ENCODE data around the gene CABP1. TPM values are rescaled to one million over a fixed set of nuclear protein-coding genes. Genes with fewer than 3 reads are reported as not detected.

CABP1 gene
- total RNA-seq, 1 donor from 2014 or later: 0.27 TPM

DNA sequence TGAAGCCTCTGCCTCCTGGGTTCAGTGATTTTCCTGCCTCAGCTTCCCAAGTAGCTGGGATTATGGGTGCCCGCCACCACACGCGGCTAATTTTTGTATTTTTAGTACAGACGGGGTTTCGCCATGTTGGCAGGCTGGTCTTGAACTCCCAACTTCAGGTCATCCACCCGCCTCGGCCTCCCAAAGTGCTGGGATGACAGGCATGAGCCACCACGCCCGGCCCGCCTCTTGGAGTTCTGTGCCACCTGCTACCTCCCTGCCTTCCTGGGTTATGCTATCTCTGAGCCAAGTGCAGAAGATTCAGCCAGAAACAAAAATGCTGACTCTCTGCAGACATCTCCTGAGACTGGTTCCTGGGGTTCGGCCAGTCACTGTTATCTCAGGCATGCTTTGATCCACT is 13.2 kb downstream of the CABP1 start:
- no peak for DNase-seq
- ATAC-seq (ENCODE audit: low read depth): no peak
- TF ChIP-seq, protein P1, sequence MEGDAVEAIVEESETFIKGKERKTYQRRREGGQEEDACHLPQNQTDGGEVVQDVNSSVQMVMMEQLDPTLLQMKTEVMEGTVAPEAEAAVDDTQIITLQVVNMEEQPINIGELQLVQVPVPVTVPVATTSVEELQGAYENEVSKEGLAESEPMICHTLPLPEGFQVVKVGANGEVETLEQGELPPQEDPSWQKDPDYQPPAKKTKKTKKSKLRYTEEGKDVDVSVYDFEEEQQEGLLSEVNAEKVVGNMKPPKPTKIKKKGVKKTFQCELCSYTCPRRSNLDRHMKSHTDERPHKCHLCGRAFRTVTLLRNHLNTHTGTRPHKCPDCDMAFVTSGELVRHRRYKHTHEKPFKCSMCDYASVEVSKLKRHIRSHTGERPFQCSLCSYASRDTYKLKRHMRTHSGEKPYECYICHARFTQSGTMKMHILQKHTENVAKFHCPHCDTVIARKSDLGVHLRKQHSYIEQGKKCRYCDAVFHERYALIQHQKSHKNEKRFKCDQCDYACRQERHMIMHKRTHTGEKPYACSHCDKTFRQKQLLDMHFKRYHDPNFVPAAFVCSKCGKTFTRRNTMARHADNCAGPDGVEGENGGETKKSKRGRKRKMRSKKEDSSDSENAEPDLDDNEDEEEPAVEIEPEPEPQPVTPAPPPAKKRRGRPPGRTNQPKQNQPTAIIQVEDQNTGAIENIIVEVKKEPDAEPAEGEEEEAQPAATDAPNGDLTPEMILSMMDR (IDR thresholded peaks at IDR 0.05): no peak
- peaks cover 35% of the 10 kb centered on the region for H3K27me3 Mint-ChIP-seq
- intact Hi-C loops (cut with micrococcal nuclease): no loop called here
- H3K27ac Mint-ChIP-seq: no peak overlapping the region
- H3K4me1 Mint-ChIP-seq: peaks cover 13% of the 10 kb centered on the region
- POLR2A ChIA-PET: no interaction called here
- H3K4me3 Mint-ChIP-seq: no peak overlapping the region
- CTCF ChIA-PET: interaction anchor here (1.3 kb wide), 1 partner anchor 37 kb away, joined by 4 read pairs; no protein-coding TSS in a partner anchor
- H3K9me3 Mint-ChIP-seq: no peaks in the 10 kb centered on the region
- H3K36me3 Mint-ChIP-seq (ENCODE audit: low read depth): no peaks in the 10 kb centered on the region

DNA sequence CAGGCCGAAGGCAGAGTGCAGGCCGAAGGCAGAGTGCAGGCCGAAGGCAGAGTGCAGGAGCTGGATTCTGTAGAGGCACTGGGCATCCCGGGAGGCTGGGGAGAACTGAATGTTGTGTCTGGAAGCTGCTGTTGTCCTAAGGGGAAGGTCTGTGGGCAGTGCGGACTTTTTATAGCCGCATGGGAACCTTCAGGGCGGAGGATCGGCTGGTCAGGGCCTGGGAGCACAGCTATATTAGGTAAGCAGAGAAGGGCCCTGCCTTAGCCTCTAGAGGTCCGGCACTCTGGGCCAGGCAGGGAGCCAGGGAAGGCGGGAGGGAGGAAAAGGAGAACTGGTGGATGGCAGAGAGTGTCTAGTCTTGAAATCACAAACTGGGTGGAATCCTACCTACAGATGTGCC is 14.2 kb downstream of the CABP1 start:
- peaks cover 27% of the 10 kb centered on the region for H3K27me3 Mint-ChIP-seq
- H3K27ac Mint-ChIP-seq: no peak overlapping the region
- POLR2A ChIA-PET: no interaction called here

DNA sequence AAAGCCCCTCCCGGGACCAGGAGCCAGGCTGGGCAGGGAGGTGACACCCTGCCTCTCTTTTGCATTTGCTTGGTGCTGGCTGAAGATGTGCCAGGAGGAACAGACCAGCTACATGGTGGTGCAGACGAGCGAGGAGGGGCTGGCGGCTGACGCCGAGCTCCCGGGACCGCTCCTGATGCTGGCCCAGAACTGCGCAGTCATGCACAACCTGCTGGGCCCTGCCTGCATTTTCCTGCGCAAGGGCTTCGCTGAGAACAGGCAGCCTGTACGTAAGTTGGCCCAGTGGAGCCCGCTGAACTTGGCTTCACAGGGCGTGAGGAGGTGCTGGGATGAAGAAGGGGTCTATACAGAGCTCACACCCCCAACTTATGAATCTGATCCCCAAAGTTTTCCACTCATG is 15.6 kb downstream of the CABP1 start:
- no peaks in the 10 kb centered on the region for H3K36me3 Mint-ChIP-seq (ENCODE audit: low read depth)
- no peak overlapping the region for H3K27ac Mint-ChIP-seq
- POLR2A ChIA-PET: interaction anchor here (0.9 kb wide), 1 partner anchor 31 kb away, joined by 3 read pairs; the partner anchor contains the start of gene MLEC
- peaks cover 16% of the 10 kb centered on the region for H3K27me3 Mint-ChIP-seq
- TF ChIP-seq, protein P1 (IDR thresholded peaks at IDR 0.05): no peak
- H3K9me3 Mint-ChIP-seq: no peaks in the 10 kb centered on the region
- CTCF ChIA-PET: interaction anchor here (2.2 kb wide), 1 partner anchor 9 kb away, joined by 9 read pairs; no protein-coding TSS in a partner anchor
- ATAC-seq (ENCODE audit: low read depth) (no peak), DNase-seq (no peak)
- no peak overlapping the region for H3K4me3 Mint-ChIP-seq
- intact Hi-C loops (cut with micrococcal nuclease): no loop called here
- no peaks in the 10 kb centered on the region for H3K4me1 Mint-ChIP-seq

More for the DNA sequence above, 14.2 kb downstream of the CABP1 start:
- CTCF ChIA-PET: interaction anchor here (0.6 kb wide), 1 partner anchor 290 kb away, joined by 3 read pairs; no protein-coding TSS in a partner anchor
- intact Hi-C loops (cut with micrococcal nuclease): no loop called here
- ATAC-seq (ENCODE audit: low read depth) (no peak), DNase-seq (no peak)
- Mint-ChIP-seq H3K4me1 (peaks cover 2% of the 10 kb centered on the region), H3K9me3 (no peaks in the 10 kb centered on the region), H3K36me3 (ENCODE audit: low read depth) (no peaks in the 10 kb centered on the region), H3K4me3 (no peak overlapping the region)
- TF ChIP-seq, protein P1 (IDR thresholded peaks at IDR 0.05): no peak

DNA sequence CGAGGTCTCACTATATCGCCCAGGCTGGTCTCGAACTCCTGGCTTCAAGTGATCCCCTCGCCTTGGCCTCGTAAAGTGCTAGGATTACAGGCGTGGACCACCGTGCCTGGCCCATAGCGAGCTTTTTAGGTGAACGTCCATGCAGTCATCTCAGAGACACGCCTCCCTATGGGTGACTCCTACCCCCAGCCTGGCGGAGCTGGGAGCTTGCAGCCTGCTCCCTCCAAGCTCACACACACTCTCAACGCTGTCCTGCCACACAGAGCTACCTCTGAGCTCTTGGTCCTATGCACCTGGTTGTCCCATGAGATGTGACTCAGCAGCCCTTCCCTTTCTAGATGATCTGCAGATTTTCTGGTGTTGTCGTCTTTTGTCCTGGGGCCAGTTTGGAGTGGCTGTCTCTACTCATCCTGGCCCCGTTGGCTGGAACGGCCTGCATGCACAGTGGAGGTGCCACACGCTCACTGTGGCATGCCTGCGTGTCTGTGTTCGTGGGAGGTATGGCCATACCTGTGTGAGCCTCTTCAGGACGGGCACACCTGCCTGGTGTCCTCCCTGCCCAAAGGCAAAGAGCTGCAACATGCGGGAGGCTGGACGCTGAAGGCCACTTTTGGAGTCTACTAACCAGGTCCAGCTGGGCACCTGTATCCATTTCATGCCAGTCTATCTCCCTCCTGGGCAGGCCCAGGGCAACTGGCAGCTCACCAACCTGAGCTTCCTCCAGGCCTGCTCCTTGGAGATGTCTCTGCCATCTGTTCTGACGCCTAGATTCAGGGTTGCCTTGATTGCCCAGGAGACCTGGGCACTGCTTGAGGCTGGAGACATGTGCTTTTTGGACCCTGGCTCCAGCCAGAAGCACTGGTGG is 18.1 kb downstream of the CABP1 start:
- H3K9me3 Mint-ChIP-seq: no peaks in the 10 kb centered on the region
- CTCF ChIA-PET: no interaction called here

DNA sequence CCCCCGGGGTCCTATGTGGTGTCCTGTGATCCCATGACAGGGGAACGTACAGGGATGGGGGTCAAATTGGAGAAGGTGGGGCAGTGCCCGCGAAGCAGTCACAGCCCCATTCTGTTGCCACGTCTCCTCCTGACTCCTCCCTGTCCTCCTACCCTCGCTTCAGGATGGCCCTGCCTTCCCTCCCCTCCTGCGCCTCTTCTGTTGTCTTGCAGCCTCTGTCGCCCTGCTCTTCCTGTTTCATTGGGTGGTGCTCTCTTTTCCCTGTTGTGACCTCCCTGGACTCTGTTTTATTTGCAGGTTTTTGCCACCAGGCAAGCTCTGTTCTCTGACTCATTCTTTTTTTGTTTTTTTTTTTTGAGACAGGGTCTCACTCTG is 18.7 kb downstream of the CABP1 start:
- intact Hi-C loops (cut with micrococcal nuclease): no loop called here
- peaks cover 6% of the 10 kb centered on the region for H3K27me3 Mint-ChIP-seq
- peaks cover 12% of the 10 kb centered on the region for H3K4me1 Mint-ChIP-seq
- ATAC-seq (ENCODE audit: low read depth) (no peak), DNase-seq (no peak)
- no peak overlapping the region for H3K4me3 Mint-ChIP-seq
- ChIA-PET POLR2A (interaction anchor here (0.6 kb wide), 1 partner anchor 456 kb away, joined by 5 read pairs; no protein-coding TSS in a partner anchor), CTCF (no interaction called here)
- H3K36me3 Mint-ChIP-seq (ENCODE audit: low read depth): no peaks in the 10 kb centered on the region
- TF ChIP-seq, protein P1 (IDR thresholded peaks at IDR 0.05): no peak
- H3K9me3 Mint-ChIP-seq: no peaks in the 10 kb centered on the region
- H3K27ac Mint-ChIP-seq: no peak overlapping the region

More for the DNA sequence above, 18.1 kb downstream of the CABP1 start:
- Mint-ChIP-seq H3K4me3 (no peak overlapping the region), H3K27me3 (peaks cover 9% of the 10 kb centered on the region), H3K36me3 (ENCODE audit: low read depth) (no peaks in the 10 kb centered on the region), H3K27ac (no peak overlapping the region), H3K4me1 (peaks cover 8% of the 10 kb centered on the region)
- TF ChIP-seq, protein P1 (IDR thresholded peaks at IDR 0.05): no peak
- intact Hi-C loops (cut with micrococcal nuclease): no loop called here
- DNase-seq (no peak), ATAC-seq (ENCODE audit: low read depth) (no peak)
- POLR2A ChIA-PET: interaction anchor here (0.6 kb wide), 1 partner anchor 455 kb away, joined by 5 read pairs; no protein-coding TSS in a partner anchor
